ENCODE data around the gene MC1R. TPM values are rescaled to one million over a fixed set of nuclear protein-coding genes. Genes with fewer than 3 reads are reported as not detected.

Gene MC1R
- total and polyA plus RNA-seq, 2 experiments from 2014 or later = 0.74 to 4.3 TPM

DNA sequence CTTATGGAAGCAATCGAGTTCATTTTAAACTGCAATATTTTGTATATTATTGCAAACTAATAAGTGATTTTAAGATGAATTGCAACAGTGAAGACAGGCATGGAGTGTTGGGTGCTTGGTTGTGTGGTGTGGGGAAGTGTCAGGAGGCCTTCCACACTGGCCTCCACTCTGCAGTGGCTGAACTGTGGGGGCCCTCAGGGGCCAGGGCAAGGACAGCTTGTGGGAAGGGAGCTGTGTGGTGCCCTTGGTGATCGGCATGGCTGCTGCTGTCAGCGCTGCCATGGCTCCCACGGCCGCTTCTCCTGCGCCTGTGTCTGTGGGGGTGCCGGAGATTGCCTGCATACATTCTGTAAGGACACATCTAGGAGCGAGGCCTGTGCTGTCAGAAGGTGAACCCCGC, 26.0 kb upstream of the MC1R start (continued):
- TF ChIP-seq CREB1 (CRISPR knock-in tag; IDR thresholded peaks at IDR 0.05; ENCODE audit: low read depth) (no peak), ZNF331 (CRISPR knock-in tag; IDR thresholded peaks at IDR 0.05; ENCODE audit: low read depth) (no peak), POLR2AphosphoS5 (IDR thresholded peaks at IDR 0.05; ENCODE audit: low read depth) (no peak), ZNF114 (CRISPR knock-in tag; IDR thresholded peaks at IDR 0.05) (no peak)
- TF ChIP-seq, protein P1, sequence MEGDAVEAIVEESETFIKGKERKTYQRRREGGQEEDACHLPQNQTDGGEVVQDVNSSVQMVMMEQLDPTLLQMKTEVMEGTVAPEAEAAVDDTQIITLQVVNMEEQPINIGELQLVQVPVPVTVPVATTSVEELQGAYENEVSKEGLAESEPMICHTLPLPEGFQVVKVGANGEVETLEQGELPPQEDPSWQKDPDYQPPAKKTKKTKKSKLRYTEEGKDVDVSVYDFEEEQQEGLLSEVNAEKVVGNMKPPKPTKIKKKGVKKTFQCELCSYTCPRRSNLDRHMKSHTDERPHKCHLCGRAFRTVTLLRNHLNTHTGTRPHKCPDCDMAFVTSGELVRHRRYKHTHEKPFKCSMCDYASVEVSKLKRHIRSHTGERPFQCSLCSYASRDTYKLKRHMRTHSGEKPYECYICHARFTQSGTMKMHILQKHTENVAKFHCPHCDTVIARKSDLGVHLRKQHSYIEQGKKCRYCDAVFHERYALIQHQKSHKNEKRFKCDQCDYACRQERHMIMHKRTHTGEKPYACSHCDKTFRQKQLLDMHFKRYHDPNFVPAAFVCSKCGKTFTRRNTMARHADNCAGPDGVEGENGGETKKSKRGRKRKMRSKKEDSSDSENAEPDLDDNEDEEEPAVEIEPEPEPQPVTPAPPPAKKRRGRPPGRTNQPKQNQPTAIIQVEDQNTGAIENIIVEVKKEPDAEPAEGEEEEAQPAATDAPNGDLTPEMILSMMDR (conservative IDR thresholded peaks at IDR 0.05; ENCODE audit: low read depth in 2 of 2) = no peak

DNA sequence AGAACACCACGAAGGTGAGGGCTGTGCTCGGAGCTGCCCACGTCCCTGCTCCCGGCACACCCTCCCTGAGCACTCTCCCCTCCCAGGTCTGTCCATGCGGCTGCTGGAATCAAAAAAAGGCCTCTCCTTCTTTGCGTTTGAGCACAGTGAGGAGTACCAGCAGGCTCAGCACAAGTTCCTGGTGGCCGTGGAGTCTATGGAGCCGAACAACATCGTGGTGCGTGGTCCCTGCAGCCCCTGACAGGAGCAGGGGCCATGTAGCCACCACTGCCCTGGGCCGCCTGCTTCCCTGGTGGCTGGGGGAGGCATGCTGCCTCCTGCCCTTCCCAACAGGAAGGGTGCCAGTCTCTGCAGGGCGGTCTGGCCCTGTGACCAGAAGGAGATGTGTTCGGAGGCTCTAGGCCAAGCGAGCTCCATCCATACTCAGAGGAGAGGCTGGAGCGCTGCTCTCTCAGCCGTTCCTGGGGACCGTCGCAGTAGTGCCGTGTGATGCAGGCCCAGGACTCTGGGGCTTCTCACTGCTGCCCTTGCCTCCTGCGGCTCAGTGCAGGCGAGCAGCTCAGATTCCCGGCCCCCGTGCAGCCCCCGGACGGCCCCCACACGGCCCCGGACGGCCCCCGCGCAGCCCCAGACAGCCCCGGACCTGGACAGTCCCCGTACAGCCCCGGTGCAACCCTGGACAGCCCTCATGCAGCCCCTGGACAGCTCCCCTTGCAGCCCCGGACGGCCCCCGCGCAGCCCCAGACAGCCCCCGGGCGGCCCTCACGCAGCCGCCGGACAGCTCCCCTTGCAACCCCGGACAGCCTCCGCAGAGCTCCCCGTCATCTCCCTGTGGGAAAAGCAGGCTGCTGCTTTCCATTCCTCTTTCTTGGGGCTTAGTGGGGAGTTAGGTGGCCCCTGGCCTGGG, 24.8 kb upstream of the MC1R start:
- H3K4me1 ChIP-seq (ENCODE audit: insufficient read depth) = no peaks in the 10 kb centered on the region
- no peak overlapping the region for H3K27ac Mint-ChIP-seq
- H3K9me3 Mint-ChIP-seq = no peaks in the 10 kb centered on the region
- H3K27ac ChIP-seq (ENCODE audit: low read depth) = no peak overlapping the region
- no peak overlapping the region for H3K4me2 ChIP-seq
- H3K4me1 Mint-ChIP-seq = no peaks in the 10 kb centered on the region
- H3K36me3 ChIP-seq (ENCODE audit: insufficient read depth) = peaks cover 5% of the 10 kb centered on the region; the same call in 1 of the 2 replicates
- no peaks in the 10 kb centered on the region for H3K27me3 ChIP-seq (ENCODE audit: insufficient read depth)
- no peak for ATAC-seq
- peaks cover 8% of the 10 kb centered on the region for H3K27me3 Mint-ChIP-seq (ENCODE audit: insufficient read depth, low read depth, poor library complexity)
- H3K36me3 Mint-ChIP-seq (ENCODE audit: low read depth) = peaks cover 43% of the 10 kb centered on the region
- H3K9me2 ChIP-seq (ENCODE audit: insufficient read depth) = no peaks in the 10 kb centered on the region
- H3K79me2 ChIP-seq (replicated peaks; ENCODE audit: insufficient read depth) = no peaks in the 10 kb centered on the region
- no peak for DNase-seq (ENCODE audit: low spot score)
- H3K4me3 Mint-ChIP-seq = no peak overlapping the region
- H4K20me1 ChIP-seq (replicated peaks; ENCODE audit: insufficient read depth) = no peaks in the 10 kb centered on the region; the same call in 1 of the 2 replicates
- H3F3A ChIP-seq (replicated peaks; ENCODE audit: low read depth) = 0 out of 2 replicates have a peak, but pooled peaks cover 4% of the 10 kb centered on the region
- no peak overlapping the region for H3K4me3 ChIP-seq
- H2AFZ ChIP-seq = no peak overlapping the region
- TF ChIP-seq CREB1 (CRISPR knock-in tag; IDR thresholded peaks at IDR 0.05; ENCODE audit: low read depth) (no peak), JUNB (IDR thresholded peaks at IDR 0.05; ENCODE audit: unreplicated experiment) (no peak), ZNF331 (CRISPR knock-in tag; IDR thresholded peaks at IDR 0.05; ENCODE audit: low read depth) (no peak), EZH2phosphoT487 (IDR thresholded peaks at IDR 0.05; ENCODE audit: unreplicated experiment) (no peak), ZNF114 (CRISPR knock-in tag; IDR thresholded peaks at IDR 0.05) (no peak), STAT1 (IDR thresholded peaks at IDR 0.05; ENCODE audit: unreplicated experiment) (no peak), EZH2 (IDR thresholded peaks at IDR 0.05; ENCODE audit: low read depth, unreplicated experiment) (no peak), POLR2AphosphoS5 (IDR thresholded peaks at IDR 0.05; ENCODE audit: low read depth) (no peak)
- TF ChIP-seq, protein P1 (conservative IDR thresholded peaks at IDR 0.05; ENCODE audit: low read depth in 2 of 2) = no peak
- TF ChIP-seq, protein P2, sequence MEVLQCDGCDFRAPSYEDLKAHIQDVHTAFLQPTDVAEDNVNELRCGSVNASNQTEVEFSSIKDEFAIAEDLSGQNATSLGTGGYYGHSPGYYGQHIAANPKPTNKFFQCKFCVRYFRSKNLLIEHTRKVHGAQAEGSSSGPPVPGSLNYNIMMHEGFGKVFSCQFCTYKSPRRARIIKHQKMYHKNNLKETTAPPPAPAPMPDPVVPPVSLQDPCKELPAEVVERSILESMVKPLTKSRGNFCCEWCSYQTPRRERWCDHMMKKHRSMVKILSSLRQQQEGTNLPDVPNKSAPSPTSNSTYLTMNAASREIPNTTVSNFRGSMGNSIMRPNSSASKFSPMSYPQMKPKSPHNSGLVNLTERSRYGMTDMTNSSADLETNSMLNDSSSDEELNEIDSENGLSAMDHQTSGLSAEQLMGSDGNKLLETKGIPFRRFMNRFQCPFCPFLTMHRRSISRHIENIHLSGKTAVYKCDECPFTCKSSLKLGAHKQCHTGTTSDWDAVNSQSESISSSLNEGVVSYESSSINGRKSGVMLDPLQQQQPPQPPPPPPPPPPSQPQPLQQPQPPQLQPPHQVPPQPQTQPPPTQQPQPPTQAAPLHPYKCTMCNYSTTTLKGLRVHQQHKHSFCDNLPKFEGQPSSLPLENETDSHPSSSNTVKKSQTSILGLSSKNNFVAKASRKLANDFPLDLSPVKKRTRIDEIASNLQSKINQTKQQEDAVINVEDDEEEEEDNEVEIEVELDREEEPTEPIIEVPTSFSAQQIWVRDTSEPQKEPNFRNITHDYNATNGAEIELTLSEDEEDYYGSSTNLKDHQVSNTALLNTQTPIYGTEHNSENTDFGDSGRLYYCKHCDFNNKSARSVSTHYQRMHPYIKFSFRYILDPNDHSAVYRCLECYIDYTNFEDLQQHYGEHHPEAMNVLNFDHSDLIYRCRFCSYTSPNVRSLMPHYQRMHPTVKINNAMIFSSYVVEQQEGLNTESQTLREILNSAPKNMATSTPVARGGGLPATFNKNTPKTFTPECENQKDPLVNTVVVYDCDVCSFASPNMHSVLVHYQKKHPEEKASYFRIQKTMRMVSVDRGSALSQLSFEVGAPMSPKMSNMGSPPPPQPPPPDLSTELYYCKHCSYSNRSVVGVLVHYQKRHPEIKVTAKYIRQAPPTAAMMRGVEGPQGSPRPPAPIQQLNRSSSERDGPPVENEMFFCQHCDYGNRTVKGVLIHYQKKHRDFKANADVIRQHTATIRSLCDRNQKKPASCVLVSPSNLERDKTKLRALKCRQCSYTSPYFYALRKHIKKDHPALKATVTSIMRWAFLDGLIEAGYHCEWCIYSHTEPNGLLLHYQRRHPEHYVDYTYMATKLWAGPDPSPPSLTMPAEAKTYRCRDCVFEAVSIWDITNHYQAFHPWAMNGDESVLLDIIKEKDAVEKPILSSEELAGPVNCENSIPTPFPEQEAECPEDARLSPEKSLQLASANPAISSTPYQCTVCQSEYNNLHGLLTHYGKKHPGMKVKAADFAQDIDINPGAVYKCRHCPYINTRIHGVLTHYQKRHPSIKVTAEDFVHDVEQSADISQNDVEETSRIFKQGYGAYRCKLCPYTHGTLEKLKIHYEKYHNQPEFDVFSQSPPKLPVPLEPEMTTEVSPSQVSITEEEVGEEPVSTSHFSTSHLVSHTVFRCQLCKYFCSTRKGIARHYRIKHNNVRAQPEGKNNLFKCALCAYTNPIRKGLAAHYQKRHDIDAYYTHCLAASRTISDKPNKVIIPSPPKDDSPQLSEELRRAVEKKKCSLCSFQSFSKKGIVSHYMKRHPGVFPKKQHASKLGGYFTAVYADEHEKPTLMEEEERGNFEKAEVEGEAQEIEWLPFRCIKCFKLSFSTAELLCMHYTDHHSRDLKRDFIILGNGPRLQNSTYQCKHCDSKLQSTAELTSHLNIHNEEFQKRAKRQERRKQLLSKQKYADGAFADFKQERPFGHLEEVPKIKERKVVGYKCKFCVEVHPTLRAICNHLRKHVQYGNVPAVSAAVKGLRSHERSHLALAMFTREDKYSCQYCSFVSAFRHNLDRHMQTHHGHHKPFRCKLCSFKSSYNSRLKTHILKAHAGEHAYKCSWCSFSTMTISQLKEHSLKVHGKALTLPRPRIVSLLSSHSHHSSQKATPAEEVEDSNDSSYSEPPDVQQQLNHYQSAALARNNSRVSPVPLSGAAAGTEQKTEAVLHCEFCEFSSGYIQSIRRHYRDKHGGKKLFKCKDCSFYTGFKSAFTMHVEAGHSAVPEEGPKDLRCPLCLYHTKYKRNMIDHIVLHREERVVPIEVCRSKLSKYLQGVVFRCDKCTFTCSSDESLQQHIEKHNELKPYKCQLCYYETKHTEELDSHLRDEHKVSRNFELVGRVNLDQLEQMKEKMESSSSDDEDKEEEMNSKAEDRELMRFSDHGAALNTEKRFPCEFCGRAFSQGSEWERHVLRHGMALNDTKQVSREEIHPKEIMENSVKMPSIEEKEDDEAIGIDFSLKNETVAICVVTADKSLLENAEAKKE (CRISPR knock-in tag; IDR thresholded peaks at IDR 0.05) = no peak
- TF ChIP-seq, protein P3, sequence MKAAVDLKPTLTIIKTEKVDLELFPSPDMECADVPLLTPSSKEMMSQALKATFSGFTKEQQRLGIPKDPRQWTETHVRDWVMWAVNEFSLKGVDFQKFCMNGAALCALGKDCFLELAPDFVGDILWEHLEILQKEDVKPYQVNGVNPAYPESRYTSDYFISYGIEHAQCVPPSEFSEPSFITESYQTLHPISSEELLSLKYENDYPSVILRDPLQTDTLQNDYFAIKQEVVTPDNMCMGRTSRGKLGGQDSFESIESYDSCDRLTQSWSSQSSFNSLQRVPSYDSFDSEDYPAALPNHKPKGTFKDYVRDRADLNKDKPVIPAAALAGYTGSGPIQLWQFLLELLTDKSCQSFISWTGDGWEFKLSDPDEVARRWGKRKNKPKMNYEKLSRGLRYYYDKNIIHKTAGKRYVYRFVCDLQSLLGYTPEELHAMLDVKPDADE (IDR thresholded peaks at IDR 0.05) = no peak

All from GM23338 (cell line).